Activated CD4-positive, alpha-beta memory T cell treated with anti-CD3 and anti-CD28 coated beads for 36 hours (primary cell): ENCODE measurements around the gene GRAMD2B. TPM values are rescaled to one million over a fixed set of nuclear protein-coding genes. Genes with fewer than 3 reads are reported as not detected.
A peak's percentile ranks its signal among the peaks of the same experiment; 100 is the strongest.

Experiments used
- CTCF ChIA-PET: fragments of 350-600 bp; sonication (Branson Sonifier 250); formaldehyde crosslinking; loops from one replicate; lab custom pipeline; 2021; ENCODE audit warnings: antibody characterized with exemption, inconsistent platforms; lab: Charles Lee
- POLR2A ChIA-PET: fragments of 350-600 bp; sonication (Branson Sonifier 250); formaldehyde crosslinking; loops from one replicate; lab custom pipeline; 2021; ENCODE audit warnings: antibody characterized with exemption; lab: Charles Lee
- DNase-seq: peaks from one replicate; pipeline ENCODE4 v3.0.0-alpha.2; 2020
- H3K27ac Mint-ChIP-seq: one replicate; pipeline ENCODE4 v1.8.0; 2021; ENCODE audit warnings: mixed read lengths
- H3K27me3 Mint-ChIP-seq: one replicate; pipeline ENCODE4 v1.8.0; 2021; ENCODE audit warnings: mixed read lengths
- H3K36me3 Mint-ChIP-seq: one replicate; pipeline ENCODE4 v1.8.0; 2021; ENCODE audit warnings: mixed read lengths
- H3K4me1 Mint-ChIP-seq: one replicate; pipeline ENCODE4 v1.8.0; 2021; ENCODE audit warnings: low read depth, mixed read lengths
- H3K4me3 Mint-ChIP-seq: one replicate; pipeline ENCODE4 v1.8.0; 2021; ENCODE audit warnings: mild to moderate bottlenecking, mixed read lengths
- H3K9me3 Mint-ChIP-seq: one replicate; pipeline ENCODE4 v1.8.0; 2021; ENCODE audit warnings: mixed read lengths
- intact Hi-C: fragments of 100-400 bp; cut with micrococcal nuclease; formaldehyde crosslinking; loops from one replicate; pipeline ENCODE4 v1.15.1; 2023
- total RNA-seq, 2 experiments: library from RNA; stranded (reverse); gene quantifications; one replicate each; pipeline ENCODE4 v1.2.3, GENCODE V29; 2021

GRAMD2B gene
- total RNA-seq, 2 experiments from 2014 or later = 9.9 to 10.4 TPM

- no peak overlapping the region for H3K4me3 Mint-ChIP-seq
- no peaks in the 10 kb centered on the region for H3K36me3 Mint-ChIP-seq
- peak; percentile 39 for DNase-seq
- CTCF ChIA-PET = interaction anchor here (1.8 kb wide), 1 partner anchor 150 kb away, joined by 5 read pairs; no protein-coding TSS in a partner anchor
- H3K27ac Mint-ChIP-seq = no peak overlapping the region
- H3K27me3 Mint-ChIP-seq = no peaks in the 10 kb centered on the region
- POLR2A ChIA-PET = no interaction called here
- peaks cover 19% of the 10 kb centered on the region for H3K4me1 Mint-ChIP-seq
- H3K9me3 Mint-ChIP-seq = no peaks in the 10 kb centered on the region
- intact Hi-C loops = loop anchor here (5.0 kb wide), 1 partner anchor 34 kb away; no protein-coding TSS in a partner anchor
These were observed 80.4 kb downstream of the GRAMD2B start for GRCh38 chr5:126503602-126504104.

DNA sequence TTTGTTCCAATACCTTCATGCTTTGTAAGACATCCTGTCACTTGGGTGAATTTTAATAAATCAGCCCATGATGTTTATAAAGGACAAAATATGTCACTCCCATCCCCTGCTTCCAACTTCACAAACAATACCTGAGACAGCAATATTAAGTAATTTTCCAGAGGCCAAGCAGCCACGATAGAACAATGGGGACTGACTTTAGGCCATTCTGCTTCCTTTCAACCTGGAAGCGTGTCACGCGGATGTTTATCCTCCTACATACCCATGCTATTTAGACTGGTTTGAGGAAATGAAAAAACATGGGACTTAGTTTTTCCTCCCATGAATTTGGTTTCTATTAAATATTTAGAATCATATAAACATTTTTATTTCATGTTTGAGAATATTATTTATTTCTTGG is 82.9 kb downstream of the GRAMD2B start:
- no peak overlapping the region for H3K27ac Mint-ChIP-seq
- ChIA-PET POLR2A (no interaction called here), CTCF (no interaction called here)
- no peaks in the 10 kb centered on the region for H3K9me3 Mint-ChIP-seq
- intact Hi-C loops = no loop called here
- DNase-seq = no peak
- peaks cover 31% of the 10 kb centered on the region for H3K4me1 Mint-ChIP-seq
- H3K27me3 Mint-ChIP-seq = no peaks in the 10 kb centered on the region
- H3K36me3 Mint-ChIP-seq = no peaks in the 10 kb centered on the region
- H3K4me3 Mint-ChIP-seq = no peak overlapping the region

DNA sequence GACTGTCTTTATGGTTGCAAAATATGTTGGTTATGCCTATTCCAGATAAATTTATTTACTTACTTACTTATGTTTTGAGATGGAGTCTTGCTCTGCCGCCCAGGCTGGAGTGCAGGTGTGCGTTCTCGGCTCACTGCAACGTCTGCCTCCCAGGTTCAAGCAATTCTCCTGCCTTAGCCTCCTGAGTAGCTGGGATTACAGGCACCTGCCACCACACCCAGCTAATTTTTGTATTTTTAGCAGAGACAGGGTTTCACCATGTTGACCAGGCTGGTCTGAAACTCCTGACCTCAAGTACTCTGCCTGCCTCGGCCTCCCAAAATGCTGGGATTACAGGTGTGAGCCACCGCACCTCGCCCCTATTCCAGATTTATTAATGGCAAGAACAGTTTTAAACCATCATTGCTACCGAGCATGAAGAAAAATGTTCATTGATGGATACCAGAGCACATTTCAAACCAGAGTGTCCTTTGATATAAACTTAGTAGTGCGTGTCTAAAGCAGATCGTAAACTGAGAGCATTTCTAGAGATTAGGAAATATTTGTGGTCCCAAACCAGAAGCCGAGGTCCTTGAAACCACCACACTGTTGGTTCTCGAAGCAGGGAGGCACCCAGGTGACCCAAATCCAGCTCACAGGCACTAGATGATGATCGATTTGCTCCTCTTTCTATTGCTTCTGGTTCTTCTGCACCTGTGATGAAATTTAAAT is 85.2 kb downstream of the GRAMD2B start:
- DNase-seq = no peak
- ChIA-PET POLR2A (interaction anchor here (0.7 kb wide), 1 partner anchor 58 kb away, joined by 4 read pairs; no protein-coding TSS in a partner anchor), CTCF (interaction anchor here (2.8 kb wide), 1 partner anchor 9 kb away, joined by 11 read pairs; no protein-coding TSS in a partner anchor)
- Mint-ChIP-seq H3K27ac (peak overlapping the region; percentile 78), H3K9me3 (no peaks in the 10 kb centered on the region), H3K36me3 (no peaks in the 10 kb centered on the region), H3K27me3 (no peaks in the 10 kb centered on the region), H3K4me3 (peak overlapping the region; percentile 47), H3K4me1 (peaks cover 31% of the 10 kb centered on the region)
- intact Hi-C loops = loop anchor here (2.0 kb wide), 2 partner anchors 62 to 86 kb away; partner anchors contain the start of gene GRAMD2B

DNA sequence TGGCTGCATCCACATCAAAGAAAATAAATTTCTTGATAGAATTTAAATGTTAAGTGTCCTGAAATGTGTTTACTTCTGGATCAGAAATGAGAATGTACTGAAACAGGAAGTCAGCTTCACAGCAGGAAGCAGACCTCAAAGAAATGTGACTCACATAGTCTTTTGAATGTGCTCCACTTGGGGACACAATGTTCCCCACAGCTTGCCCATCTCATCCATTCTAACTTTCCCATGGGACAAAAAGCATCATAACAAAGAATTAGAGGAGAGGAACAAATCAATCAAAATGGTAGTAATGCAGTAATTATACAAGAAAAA is 85.7 kb downstream of the GRAMD2B start:
- intact Hi-C loops = loop anchor here (2.0 kb wide), 2 partner anchors 62 to 86 kb away; partner anchors contain the start of gene GRAMD2B
- ChIA-PET CTCF (interaction anchor here (2.8 kb wide), 1 partner anchor 9 kb away, joined by 11 read pairs; no protein-coding TSS in a partner anchor), POLR2A (interaction anchor here (0.7 kb wide), 1 partner anchor 59 kb away, joined by 4 read pairs; no protein-coding TSS in a partner anchor)
- H3K9me3 Mint-ChIP-seq = no peaks in the 10 kb centered on the region
- DNase-seq = no peak
- H3K36me3 Mint-ChIP-seq = no peaks in the 10 kb centered on the region
- no peaks in the 10 kb centered on the region for H3K27me3 Mint-ChIP-seq
- H3K4me3 Mint-ChIP-seq = peak overlapping the region; percentile 47
- peaks cover 27% of the 10 kb centered on the region for H3K4me1 Mint-ChIP-seq
- peak overlapping the region; percentile 78 for H3K27ac Mint-ChIP-seq

DNA sequence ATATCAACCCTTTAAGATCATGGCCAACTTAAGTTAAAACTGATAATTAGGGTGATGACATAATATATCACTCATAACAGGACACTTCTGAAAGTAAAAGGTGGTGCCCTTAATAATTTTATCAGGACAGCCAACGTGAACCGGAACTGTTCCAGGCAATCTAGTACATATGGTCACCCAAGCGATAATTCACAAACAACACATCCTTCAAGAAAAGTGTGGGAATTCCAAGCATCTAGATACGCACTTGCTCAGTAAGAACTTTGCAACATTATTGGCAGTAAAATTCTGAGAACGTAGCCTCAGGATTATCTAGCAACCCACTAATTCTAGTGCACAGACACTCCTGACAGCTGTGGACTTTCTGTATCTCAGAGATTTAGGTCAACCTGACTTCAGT is 86.1 kb downstream of the GRAMD2B start:
- no peaks in the 10 kb centered on the region for H3K36me3 Mint-ChIP-seq
- H3K4me1 Mint-ChIP-seq = peaks cover 27% of the 10 kb centered on the region
- H3K27ac Mint-ChIP-seq = peak overlapping the region; percentile 78
- intact Hi-C loops = loop anchor here (2.0 kb wide), 2 partner anchors 63 to 87 kb away; partner anchors contain the start of gene GRAMD2B
- ChIA-PET CTCF (interaction anchor here (0.7 to 2.8 kb wide), 2 partner anchors 10 to 91 kb away, joined by 3 to 11 read pairs; no protein-coding TSS in a partner anchor), POLR2A (interaction anchor here (0.7 kb wide), 1 partner anchor 59 kb away, joined by 4 read pairs; no protein-coding TSS in a partner anchor)
- DNase-seq = no peak
- no peaks in the 10 kb centered on the region for H3K27me3 Mint-ChIP-seq
- no peaks in the 10 kb centered on the region for H3K9me3 Mint-ChIP-seq
- no peak overlapping the region for H3K4me3 Mint-ChIP-seq

DNA sequence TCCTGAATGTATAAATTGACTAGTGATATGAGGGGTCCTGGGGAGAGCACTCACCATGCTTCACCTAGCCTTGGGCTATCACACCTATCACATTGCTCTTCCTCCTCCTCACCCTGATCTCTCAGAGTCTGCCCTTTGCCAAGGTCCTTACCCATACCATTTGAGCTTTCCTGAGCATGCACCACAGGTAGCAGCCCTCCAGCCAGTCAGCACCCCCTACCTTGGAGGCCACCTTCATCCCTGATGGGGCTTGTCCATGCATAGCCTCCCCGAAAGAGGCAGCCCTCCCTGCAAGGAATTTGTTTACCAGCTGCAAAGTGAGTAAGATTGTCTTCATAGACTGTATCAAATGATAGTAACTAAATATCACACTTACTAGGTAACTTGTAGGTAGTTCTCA is 88.8 kb downstream of the GRAMD2B start:
- CTCF ChIA-PET = interaction anchor here (1.0 to 1.7 kb wide), 2 partner anchors 12 to 27 kb away, joined by 3 to 12 read pairs; no protein-coding TSS in a partner anchor
- no peak for DNase-seq
- Mint-ChIP-seq H3K9me3 (no peaks in the 10 kb centered on the region), H3K4me3 (no peak overlapping the region), H3K36me3 (no peaks in the 10 kb centered on the region), H3K27me3 (no peaks in the 10 kb centered on the region), H3K27ac (no peak overlapping the region), H3K4me1 (peaks cover 27% of the 10 kb centered on the region)
- POLR2A ChIA-PET = no interaction called here
- intact Hi-C loops = no loop called here

DNA sequence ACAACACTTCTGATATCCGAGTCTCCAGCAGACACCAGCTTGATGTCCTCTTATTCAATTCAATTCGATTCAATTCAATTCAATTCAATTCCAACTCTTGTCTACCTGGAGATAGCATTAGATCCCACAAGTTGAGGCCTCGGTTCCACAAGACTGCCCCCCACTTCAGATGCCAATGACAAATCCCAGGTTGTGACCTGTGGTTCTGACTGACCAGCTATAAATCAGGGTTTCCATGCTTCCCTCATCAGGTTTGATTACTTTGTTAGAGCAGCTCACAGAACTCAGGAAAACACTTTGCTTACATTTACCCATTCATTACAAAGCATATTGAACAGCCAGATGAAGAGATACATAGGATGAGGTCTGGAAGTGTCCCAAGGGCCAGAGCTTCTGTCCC is 89.2 kb downstream of the GRAMD2B start:
- ChIA-PET CTCF (interaction anchor here (1.0 to 1.7 kb wide), 2 partner anchors 12 to 26 kb away, joined by 3 to 12 read pairs; no protein-coding TSS in a partner anchor), POLR2A (no interaction called here)
- Mint-ChIP-seq H3K27me3 (no peaks in the 10 kb centered on the region), H3K27ac (no peak overlapping the region), H3K4me1 (peaks cover 25% of the 10 kb centered on the region), H3K9me3 (no peaks in the 10 kb centered on the region), H3K4me3 (no peak overlapping the region), H3K36me3 (no peaks in the 10 kb centered on the region)
- intact Hi-C loops = no loop called here
- no peak for DNase-seq

GRCh38 chr5:126513302-126513701 is 90.1 kb downstream of the GRAMD2B start:
- Mint-ChIP-seq H3K9me3 (no peaks in the 10 kb centered on the region), H3K36me3 (no peaks in the 10 kb centered on the region), H3K27me3 (no peaks in the 10 kb centered on the region), H3K27ac (no peak overlapping the region), H3K4me3 (no peak overlapping the region), H3K4me1 (peaks cover 20% of the 10 kb centered on the region)
- CTCF ChIA-PET = interaction anchor here (0.6 to 1.7 kb wide), 2 partner anchors 13 to 724 kb away, joined by 4 to 12 read pairs; no protein-coding TSS in a partner anchor
- intact Hi-C loops = no loop called here
- POLR2A ChIA-PET = no interaction called here
- no peak for DNase-seq

DNA sequence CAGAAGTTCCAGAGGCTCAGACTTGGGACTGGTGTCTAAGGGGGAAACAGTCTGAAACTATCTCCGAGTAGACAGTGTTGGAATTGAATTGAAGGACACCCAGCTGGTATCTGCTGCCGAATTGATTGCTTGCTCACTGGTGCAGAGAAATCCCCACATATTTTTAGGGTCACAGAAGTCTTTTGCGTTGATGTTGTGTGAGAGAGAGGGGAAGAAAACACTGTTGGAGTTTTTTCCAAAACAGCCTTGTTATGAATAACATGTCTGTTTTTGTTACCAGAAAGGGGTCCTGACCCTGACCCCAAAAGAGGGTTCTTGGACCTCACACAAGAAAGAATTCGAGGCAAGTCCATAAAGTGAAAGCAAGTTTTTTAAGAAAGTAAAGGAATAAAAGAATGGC is 90.5 kb downstream of the GRAMD2B start:
- Mint-ChIP-seq H3K36me3 (no peaks in the 10 kb centered on the region), H3K27ac (no peak overlapping the region), H3K27me3 (no peaks in the 10 kb centered on the region), H3K9me3 (no peaks in the 10 kb centered on the region), H3K4me1 (peaks cover 16% of the 10 kb centered on the region), H3K4me3 (no peak overlapping the region)
- ChIA-PET POLR2A (no interaction called here), CTCF (interaction anchor here (0.6 to 1.7 kb wide), 2 partner anchors 13 to 724 kb away, joined by 4 to 12 read pairs; no protein-coding TSS in a partner anchor)
- DNase-seq = no peak
- intact Hi-C loops = no loop called here

DNA sequence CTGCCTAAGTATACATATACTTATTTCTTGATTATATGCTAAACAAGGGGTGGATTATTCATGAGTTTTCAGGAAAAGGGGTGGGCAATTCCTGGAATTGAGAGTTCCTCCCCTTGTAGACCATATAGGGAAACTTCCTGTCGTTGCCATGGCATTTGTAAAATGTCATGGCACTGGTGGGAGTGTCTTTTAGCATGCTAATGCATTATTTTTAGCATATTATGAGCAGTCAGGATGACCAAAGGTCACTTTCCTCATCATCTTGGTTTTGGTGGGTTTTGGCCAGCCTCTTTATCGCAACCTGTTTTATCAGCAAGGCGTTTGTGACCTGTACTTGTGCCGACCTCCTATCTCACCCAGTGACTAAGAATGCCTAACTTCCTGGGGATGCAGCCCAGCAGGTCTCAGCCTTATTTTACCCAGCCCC is 90.9 kb downstream of the GRAMD2B start:
- H3K36me3 Mint-ChIP-seq = no peaks in the 10 kb centered on the region
- ChIA-PET POLR2A (no interaction called here), CTCF (no interaction called here)
- no peak overlapping the region for H3K4me3 Mint-ChIP-seq
- DNase-seq = no peak
- intact Hi-C loops = no loop called here
- H3K9me3 Mint-ChIP-seq = no peaks in the 10 kb centered on the region
- H3K27ac Mint-ChIP-seq = no peak overlapping the region
- peaks cover 12% of the 10 kb centered on the region for H3K4me1 Mint-ChIP-seq
- no peaks in the 10 kb centered on the region for H3K27me3 Mint-ChIP-seq

- ChIA-PET CTCF (no interaction called here), POLR2A (no interaction called here)
- DNase-seq = no peak
- Mint-ChIP-seq H3K27ac (no peak overlapping the region), H3K36me3 (no peaks in the 10 kb centered on the region), H3K4me3 (no peak overlapping the region), H3K27me3 (peaks cover 2% of the 10 kb centered on the region), H3K9me3 (no peaks in the 10 kb centered on the region), H3K4me1 (peaks cover 8% of the 10 kb centered on the region)
- intact Hi-C loops = no loop called here
These were observed 91.4 kb downstream of the GRAMD2B start for GRCh38 chr5:126514558-126515141.

DNA sequence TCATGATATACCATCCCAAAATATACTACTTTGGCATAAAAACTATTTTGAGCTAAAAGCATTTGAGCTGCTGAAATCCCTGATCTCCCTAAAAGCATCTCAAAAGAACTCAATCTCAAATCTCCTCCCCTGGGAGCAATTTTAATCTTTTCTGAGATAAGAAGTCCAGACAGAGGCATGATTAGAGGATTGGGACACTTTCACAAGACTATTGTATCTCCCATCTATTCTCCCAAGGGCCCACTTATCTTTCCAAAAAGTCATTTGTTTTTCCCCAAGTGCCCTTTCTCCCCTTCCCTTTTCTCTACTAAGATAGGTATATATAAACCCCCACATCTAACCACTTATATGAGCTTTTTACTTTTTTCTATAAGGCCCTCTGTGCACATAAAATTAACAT is 92.1 kb downstream of the GRAMD2B start:
- Mint-ChIP-seq H3K4me1 (peaks cover 6% of the 10 kb centered on the region), H3K36me3 (no peaks in the 10 kb centered on the region), H3K27me3 (peaks cover 2% of the 10 kb centered on the region), H3K4me3 (no peak overlapping the region), H3K27ac (no peak overlapping the region), H3K9me3 (no peaks in the 10 kb centered on the region)
- no peak for DNase-seq
- POLR2A ChIA-PET = no interaction called here
- intact Hi-C loops = no loop called here
- CTCF ChIA-PET = interaction anchor here (2.5 kb wide), 1 partner anchor 15 kb away, joined by 11 read pairs; no protein-coding TSS in a partner anchor
